Transverse colon (tissue), 4 donors: ENCODE measurements around the gene RAB36.

Experiments used
- EP300 ChIP-seq: sonication (generic); formaldehyde crosslinking; IDR thresholded peaks from one replicate; pipeline ENCODE4 v1.6.1; 2017; ENCODE audit warnings: antibody characterized with exemption, low read depth
- POLR2A ChIP-seq: fragments of 450-650 bp; IDR thresholded peaks from one replicate; pipeline ENCODE4 v1.6.1; 2016; ENCODE audit warnings: antibody characterized with exemption, mild to moderate bottlenecking, moderate library complexity
- POLR2AphosphoS5 ChIP-seq, 3 donors: sonication (generic); formaldehyde crosslinking; IDR thresholded peaks; one replicate each; pipeline ENCODE4 v1.6.1; 2016; ENCODE audit warnings: antibody characterized with exemption in 3 of 3
- TF ChIP-seq, protein P1 (sequence below), 5 experiments: fragments of 200-600 bp in 3 of 5; fragments of 450-650 bp in 2 of 5; sonication (generic) in 3 of 5; IDR thresholded peaks; 1 replicate in 2 of 5; 2 replicates in 3 of 5; pipeline ENCODE4 v1.5.1; 2016 to 2017; ENCODE audit warnings: antibody characterized with exemption in 5 of 5, inconsistent platforms in 3 of 5, mild to moderate bottlenecking in 2 of 5, moderate library complexity in 1 of 5

DNA sequence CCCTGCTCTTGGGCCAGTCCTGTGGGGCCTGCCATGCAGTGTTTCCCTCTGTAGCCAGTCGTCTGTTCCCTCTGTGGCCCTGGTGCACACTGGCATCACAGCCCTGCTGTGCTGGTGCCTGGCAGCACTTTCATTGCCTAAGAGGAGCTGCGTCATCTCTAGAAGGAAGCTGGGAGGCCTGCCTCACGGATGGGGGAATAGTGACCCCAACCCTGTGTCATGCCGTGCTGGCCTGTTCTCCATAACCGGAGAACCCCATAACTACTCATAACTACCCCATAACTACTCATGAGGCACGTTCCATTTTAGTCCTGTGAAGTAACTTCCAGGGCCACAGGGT is 14.0 kb downstream of the RAB36 start:
- TF ChIP-seq, protein P1, sequence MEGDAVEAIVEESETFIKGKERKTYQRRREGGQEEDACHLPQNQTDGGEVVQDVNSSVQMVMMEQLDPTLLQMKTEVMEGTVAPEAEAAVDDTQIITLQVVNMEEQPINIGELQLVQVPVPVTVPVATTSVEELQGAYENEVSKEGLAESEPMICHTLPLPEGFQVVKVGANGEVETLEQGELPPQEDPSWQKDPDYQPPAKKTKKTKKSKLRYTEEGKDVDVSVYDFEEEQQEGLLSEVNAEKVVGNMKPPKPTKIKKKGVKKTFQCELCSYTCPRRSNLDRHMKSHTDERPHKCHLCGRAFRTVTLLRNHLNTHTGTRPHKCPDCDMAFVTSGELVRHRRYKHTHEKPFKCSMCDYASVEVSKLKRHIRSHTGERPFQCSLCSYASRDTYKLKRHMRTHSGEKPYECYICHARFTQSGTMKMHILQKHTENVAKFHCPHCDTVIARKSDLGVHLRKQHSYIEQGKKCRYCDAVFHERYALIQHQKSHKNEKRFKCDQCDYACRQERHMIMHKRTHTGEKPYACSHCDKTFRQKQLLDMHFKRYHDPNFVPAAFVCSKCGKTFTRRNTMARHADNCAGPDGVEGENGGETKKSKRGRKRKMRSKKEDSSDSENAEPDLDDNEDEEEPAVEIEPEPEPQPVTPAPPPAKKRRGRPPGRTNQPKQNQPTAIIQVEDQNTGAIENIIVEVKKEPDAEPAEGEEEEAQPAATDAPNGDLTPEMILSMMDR (IDR thresholded peaks at IDR 0.05), result no peak
- TF ChIP-seq EP300, result no peak
- TF ChIP-seq POLR2AphosphoS5 (IDR thresholded peaks at IDR 0.05), result no peak
- TF ChIP-seq POLR2A, result no peak
